GM12891 (cell line): ENCODE data around the gene DOCK2. TPM values are rescaled to one million over a fixed set of nuclear protein-coding genes. Genes with fewer than 3 reads are reported as not detected.

Experiments used
- DNase-seq: peaks from one replicate; pipeline ENCODE4 v3.0.0; 2011; ENCODE audit warnings: low spot score; ENCODE audit not compliant: insufficient read length
- FAIRE-seq: peaks from 2 replicates; lab custom pipeline; 2011; peaks lifted over from hg19 to GRCh38; lab: Jason Lieb, UNC
- PAX5 ChIP-seq: IDR thresholded peaks from 2 replicates; pipeline ENCODE4 v1.6.1; 2011; ENCODE audit warnings: low read length, moderate library complexity, mild to moderate bottlenecking; ENCODE audit not compliant: insufficient read depth, severe bottlenecking
- POLR2A ChIP-seq: IDR thresholded peaks from 2 replicates; pipeline ENCODE4 v1.6.1; 2011; ENCODE audit warnings: low read depth, low read length, control low read depth
- POLR2AphosphoS5 ChIP-seq: IDR thresholded peaks from 2 replicates; pipeline ENCODE4 v1.6.1; 2011; ENCODE audit warnings: low read depth, low read length, control low read depth
- POU2F2 ChIP-seq: IDR thresholded peaks from 2 replicates; pipeline ENCODE4 v1.6.1; 2011; ENCODE audit warnings: low read depth, mild to moderate bottlenecking, control low read depth, low read length, moderate library complexity
- SPI1 ChIP-seq: IDR thresholded peaks from 2 replicates; pipeline ENCODE4 v1.6.1; 2011; ENCODE audit warnings: low read depth, low read length, control low read depth
- TAF1 ChIP-seq: IDR thresholded peaks from 2 replicates; pipeline ENCODE4 v1.6.1; 2011; ENCODE audit warnings: low read depth, low read length, control low read depth
- polyA plus RNA-seq: library from polyadenylated mRNA; unstranded; fragments of >200 nt; gene quantifications from one replicate; pipeline ENCODE4 v1.2.1, GENCODE V29; 2012; ENCODE audit warnings: low read depth, missing spikeins, inconsistent platforms; ENCODE audit not compliant: missing spikeins

DOCK2 gene
- 65.6 TPM for polyA plus RNA-seq

- FAIRE-seq (peak; percentile 93), DNase-seq (peak; percentile 78)
- TF ChIP-seq PAX5 (no peak), POU2F2 (0 out of 2 replicates have a peak, but pooled peaks have one; percentile 8), SPI1 (peak; percentile 85), POLR2AphosphoS5 (peak; percentile 47; the same call in 1 of the 2 replicates), TAF1 (peak; percentile 41; the same call in 1 of the 2 replicates), POLR2A (peak; percentile 46; the same call in 1 of the 2 replicates)
Measured at GRCh38 chr5:169637085-169637548, at the start of gene DOCK2. Gene DOCK2, plus strand, starts transcription at chr5:169637275. Its CDS starts 52 bp downstream, at chr5:169637327.

DNA sequence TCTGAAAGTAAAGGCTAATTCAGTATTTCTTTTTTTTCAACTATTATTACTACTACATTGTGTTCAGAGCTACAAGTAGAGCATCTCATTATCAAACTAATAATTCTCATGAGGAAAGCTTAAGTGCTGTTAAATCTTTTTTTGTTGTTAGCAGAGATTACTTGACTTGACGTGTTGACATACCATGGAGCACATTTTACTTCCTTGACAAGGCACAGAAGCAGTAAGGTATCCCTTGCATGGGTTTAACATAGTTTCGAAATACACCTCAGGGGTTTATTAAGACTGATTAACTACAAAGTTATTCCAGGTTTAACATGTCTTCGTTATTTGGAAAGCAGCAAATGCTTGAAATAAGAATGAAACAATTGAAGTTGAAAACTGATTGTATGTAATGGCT lies 46.5 kb upstream of the DOCK2 start:
- TF ChIP-seq POLR2AphosphoS5: no peak
- TF ChIP-seq SPI1: no peak
- TF ChIP-seq POU2F2: no peak
- TF ChIP-seq PAX5: no peak
- DNase-seq (no peak), FAIRE-seq (no peak)

GRCh38 chr5:169591636-169592035 lies 45.4 kb upstream of the DOCK2 start:
- TF ChIP-seq SPI1 (no peak), PAX5 (no peak), TAF1 (no peak), POU2F2 (no peak), POLR2A (no peak), POLR2AphosphoS5 (no peak)
- DNase-seq (no peak), FAIRE-seq (peak; percentile 23)

DNA sequence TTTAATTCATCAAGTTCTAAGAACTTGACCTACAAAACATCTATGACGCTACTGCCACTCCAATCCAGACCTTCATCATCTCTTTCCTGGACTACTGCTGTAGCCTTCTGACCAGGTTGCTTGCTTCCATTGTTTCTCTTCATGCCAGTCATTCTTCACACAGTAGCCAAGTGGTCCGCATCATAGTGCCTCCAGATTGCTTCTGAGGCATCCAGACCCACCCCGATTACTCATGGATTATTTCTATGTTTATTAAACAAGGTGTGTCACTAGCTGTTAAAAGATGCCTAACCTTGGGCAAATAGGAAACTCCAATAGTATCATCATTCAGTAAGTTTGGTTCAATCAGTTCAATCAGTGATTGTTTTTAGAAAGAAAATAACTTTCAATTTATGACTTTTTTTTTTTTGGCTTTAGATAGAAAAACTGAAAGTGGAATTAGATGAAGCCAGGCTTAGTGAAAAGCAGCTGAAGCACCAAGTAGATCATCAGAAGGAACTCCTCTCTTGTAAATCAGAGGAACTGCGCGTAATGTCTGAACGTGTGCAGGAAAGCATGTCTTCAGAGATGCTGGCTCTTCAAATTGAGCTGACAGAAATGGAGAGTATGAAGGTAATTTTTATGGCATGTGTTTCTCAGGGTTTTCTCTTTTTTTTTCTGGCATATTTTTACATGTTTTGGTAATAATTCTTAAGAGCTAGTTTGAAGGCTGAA lies 44.0 kb upstream of the DOCK2 start:
- TF ChIP-seq POLR2AphosphoS5: no peak
- no peak for TF ChIP-seq SPI1
- no peak for TF ChIP-seq POU2F2
- no peak for TF ChIP-seq POLR2A
- no peak for TF ChIP-seq PAX5
- no peak for TF ChIP-seq TAF1
- no peak for FAIRE-seq
- DNase-seq: no peak

GRCh38 chr5:169595172-169595820 lies 41.8 kb upstream of the DOCK2 start:
- DNase-seq: no peak
- FAIRE-seq: no peak
- TF ChIP-seq POLR2AphosphoS5 (no peak), POU2F2 (no peak)

DNA sequence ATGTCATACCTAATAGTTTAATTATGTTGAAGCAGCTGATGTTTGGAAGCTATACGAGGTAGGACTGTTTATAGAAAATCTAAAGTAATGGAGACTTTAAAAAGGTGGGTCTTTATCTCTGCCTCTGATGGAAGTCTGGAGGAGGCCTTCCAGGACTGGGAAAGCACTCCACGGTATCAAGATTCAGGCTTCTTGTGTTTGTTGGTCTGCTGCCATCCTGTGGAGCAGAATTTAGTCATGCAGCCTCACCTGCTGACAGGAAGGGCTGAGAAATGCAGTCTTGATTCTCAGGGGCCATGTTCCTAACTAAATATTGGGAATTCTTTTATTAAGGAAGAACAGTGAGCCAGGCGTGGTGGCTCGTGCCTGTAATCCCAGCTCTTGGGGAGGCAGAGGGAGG lies 37.6 kb upstream of the DOCK2 start:
- no peak for FAIRE-seq
- no peak for TF ChIP-seq PAX5
- TF ChIP-seq POLR2A: no peak
- TF ChIP-seq POLR2AphosphoS5: no peak
- no peak for TF ChIP-seq TAF1
- TF ChIP-seq POU2F2: no peak
- no peak for TF ChIP-seq SPI1

DNA sequence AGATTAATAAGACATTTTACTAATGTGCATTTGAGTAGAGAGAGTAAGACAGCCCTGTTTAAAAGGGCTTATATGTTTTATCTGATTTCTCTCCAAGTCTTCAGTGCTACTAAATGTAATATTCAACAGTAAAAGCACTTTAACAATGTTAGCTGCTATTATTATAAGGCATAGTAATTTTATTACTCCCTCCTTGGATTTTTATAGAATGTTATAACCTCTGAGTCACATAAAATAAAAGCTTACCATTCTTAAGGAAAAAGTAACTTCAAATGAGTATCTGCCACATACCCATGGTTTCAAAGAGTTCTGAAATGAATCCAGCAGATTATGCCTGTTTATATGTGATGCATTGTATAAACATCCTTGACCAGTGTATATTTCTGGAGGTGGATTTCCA lies 34.5 kb upstream of the DOCK2 start:
- no peak for TF ChIP-seq TAF1
- TF ChIP-seq POLR2A: no peak
- no peak for TF ChIP-seq SPI1
- TF ChIP-seq POU2F2: no peak
- no peak for TF ChIP-seq POLR2AphosphoS5
- TF ChIP-seq PAX5: no peak
- FAIRE-seq (no peak), DNase-seq (no peak)

More for the DNA sequence above, 37.6 kb upstream of the DOCK2 start:
- DNase-seq: no peak

DNA sequence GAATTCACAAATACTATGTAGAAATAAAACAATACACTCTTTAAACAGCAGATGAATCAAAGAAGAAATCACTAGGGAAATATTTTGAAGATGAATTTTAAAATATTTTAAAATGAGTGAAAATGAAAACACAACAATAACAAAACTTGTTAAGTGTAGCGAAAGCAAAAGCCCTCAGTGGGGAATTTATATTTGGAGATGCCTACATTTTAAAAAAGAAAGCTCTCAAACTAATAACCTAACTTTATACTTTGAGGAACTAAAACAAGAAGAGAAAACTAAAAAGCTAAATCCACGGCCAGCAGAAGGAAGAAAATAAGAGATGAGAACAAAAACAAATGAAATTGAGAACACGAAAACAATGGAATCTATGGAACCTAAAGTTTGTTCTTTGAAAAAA lies 30.8 kb upstream of the DOCK2 start:
- FAIRE-seq (no peak), DNase-seq (no peak)
- TF ChIP-seq POLR2AphosphoS5 (no peak), TAF1 (no peak), POLR2A (no peak), POU2F2 (no peak), PAX5 (no peak), SPI1 (no peak)

- no peak for DNase-seq
- TF ChIP-seq POU2F2 (no peak), PAX5 (no peak), POLR2A (no peak), POLR2AphosphoS5 (no peak), TAF1 (no peak), SPI1 (no peak)
- no peak for FAIRE-seq
Measured at GRCh38 chr5:169607882-169608281, 29.2 kb upstream of the DOCK2 start.
